HepG2 (cell line): ENCODE measurements around the gene ASF1B.

Source experiments
- ZNF274 ChIP-seq: sonication (generic); formaldehyde crosslinking; IDR thresholded peaks from 2 replicates; pipeline ENCODE4 v1.5.1; 2020; ENCODE audit warnings: mild to moderate bottlenecking, missing genetic modification reagents
- TF ChIP-seq, protein P1 (sequence below): sonication (generic); formaldehyde crosslinking; IDR thresholded peaks from 2 replicates; pipeline ENCODE4 v1.5.0; 2020; ENCODE audit warnings: mild to moderate bottlenecking, missing genetic modification reagents, moderate library complexity

DNA sequence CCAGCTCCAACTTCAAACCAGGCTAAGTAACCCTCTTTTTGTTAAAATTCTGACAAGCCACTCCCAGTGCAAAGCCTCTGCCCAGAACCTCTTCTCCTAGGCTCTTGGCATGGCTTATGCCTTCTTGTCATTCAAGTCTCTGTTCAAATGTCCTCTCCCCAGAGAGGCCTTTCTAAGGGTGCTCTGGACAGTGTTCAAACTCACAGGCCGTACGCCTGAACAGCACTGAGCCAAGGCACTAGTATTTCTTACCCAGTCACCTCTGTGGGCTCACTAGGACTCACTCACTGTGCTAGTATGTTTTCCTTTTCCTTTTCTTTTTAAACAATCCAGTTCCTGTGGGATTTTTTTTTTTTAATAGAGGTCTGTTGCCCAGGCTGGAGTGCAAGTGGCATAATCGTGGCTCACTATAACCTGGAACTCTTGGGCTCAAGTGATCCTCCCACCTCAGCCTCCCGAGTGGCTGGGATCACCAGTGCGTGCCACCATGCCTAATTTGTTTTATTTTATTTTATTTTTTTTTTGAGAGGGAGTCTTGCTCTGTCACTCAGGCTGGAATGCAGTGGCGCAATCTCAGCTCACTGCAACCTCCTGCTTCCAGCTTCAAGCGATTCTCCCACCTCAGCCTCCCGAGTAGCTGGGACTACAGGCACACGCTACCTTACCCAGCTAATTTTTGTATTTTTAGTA, 2.3 kb upstream of the ASF1B start:
- no peak for TF ChIP-seq ZNF274 (CRISPR knock-in tag)
- TF ChIP-seq, protein P1, sequence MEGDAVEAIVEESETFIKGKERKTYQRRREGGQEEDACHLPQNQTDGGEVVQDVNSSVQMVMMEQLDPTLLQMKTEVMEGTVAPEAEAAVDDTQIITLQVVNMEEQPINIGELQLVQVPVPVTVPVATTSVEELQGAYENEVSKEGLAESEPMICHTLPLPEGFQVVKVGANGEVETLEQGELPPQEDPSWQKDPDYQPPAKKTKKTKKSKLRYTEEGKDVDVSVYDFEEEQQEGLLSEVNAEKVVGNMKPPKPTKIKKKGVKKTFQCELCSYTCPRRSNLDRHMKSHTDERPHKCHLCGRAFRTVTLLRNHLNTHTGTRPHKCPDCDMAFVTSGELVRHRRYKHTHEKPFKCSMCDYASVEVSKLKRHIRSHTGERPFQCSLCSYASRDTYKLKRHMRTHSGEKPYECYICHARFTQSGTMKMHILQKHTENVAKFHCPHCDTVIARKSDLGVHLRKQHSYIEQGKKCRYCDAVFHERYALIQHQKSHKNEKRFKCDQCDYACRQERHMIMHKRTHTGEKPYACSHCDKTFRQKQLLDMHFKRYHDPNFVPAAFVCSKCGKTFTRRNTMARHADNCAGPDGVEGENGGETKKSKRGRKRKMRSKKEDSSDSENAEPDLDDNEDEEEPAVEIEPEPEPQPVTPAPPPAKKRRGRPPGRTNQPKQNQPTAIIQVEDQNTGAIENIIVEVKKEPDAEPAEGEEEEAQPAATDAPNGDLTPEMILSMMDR (CRISPR knock-in tag): no peak
